ENCODE measurements around the gene MYD88.
"Not testable (repeated sequence)": the region's sequence is repeated elsewhere in the genome, so short reads cannot be mapped to it uniquely, and the experiment has no call there.

MYD88 gene

GRCh38 chr3:38150780-38151528 is 12.5 kb downstream of the MYD88 start:
- TF ChIP-seq GATA1 (IDR thresholded peaks at IDR 0.05; ENCODE audit: low read depth, low read length) (no peak), POLR2A (IDR thresholded peaks at IDR 0.05; ENCODE audit: low read length) (no peak)
- DNase-seq: peak; percentile 40 to 59

GRCh38 chr3:38151667-38152265 is 13.3 kb downstream of the MYD88 start:
- peak; percentile 41 to 60 for DNase-seq

DNA sequence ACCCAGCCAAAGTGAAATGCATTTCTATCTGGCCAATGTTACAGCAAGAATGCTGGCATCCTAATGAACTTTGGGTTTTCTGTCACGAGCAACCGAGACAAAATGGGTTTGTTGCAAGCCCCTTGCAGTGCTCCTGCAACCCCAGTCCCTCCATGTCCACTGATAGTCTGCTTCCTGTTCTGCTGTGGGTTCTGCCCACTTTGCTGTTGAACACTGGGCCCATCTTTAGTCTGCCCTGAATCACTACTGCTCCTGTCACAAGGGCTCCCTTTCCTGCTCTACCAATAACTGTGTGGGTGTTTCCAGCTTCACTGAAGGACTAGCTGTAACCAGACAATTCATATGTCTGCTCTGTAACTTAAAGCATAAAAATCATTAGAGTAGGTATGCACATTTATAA is 14.1 kb downstream of the MYD88 start:
- no peak for TF ChIP-seq GATA1 (IDR thresholded peaks at IDR 0.05; ENCODE audit: low read depth, low read length)
- no peak for TF ChIP-seq POLR2A (IDR thresholded peaks at IDR 0.05; ENCODE audit: low read length)
- DNase-seq: no peak

More at GRCh38 chr3:38151667-38152265, 13.3 kb downstream of the MYD88 start:
- TF ChIP-seq GATA1 (IDR thresholded peaks at IDR 0.05; ENCODE audit: low read depth, low read length) (no peak), POLR2A (IDR thresholded peaks at IDR 0.05; ENCODE audit: low read length) (no peak)

DNA sequence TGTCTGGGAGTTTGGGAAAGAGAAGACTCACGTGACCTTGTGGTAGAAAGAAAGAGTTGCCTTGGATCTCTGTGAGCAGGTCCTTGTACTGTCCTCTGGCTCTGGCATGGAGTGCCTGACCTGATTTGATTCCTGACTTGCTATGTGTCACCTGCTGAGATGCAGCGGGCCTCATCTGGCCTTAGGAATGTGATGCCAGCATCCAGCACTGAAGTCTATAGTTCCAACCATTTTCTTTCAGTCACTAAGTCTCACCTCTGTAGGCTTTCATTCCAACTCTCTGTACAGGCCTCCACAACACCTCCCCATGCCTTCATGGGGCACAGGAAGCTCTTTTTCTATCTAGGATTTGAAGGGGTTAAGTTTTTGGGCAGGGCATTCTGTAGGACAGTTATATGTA is 14.8 kb downstream of the MYD88 start:
- no peak for DNase-seq

DNA sequence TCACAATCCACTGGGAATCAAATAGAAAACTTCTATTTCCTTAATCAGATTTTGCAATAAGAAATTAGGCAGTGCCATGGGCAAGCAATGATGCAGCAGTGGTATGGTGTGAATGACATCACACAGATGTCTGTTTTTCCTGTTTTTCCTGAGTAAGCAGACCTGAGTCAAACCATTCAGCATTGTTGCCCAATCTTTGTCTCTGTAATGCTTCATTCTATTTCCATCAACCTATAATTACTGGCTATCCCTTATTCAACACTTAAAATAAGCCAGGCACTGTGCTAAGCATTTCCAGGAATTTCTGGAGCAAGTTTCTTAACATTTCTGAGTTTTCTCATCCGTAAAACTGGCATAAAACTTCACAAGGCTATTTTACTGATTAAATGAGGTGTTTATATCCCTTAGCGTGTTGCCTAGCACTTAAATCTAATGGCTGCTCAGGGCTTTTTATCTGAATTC is 15.6 kb downstream of the MYD88 start:
- peak in 1 of 2 experiments; percentile 21 for DNase-seq
- TF ChIP-seq POLR2A (IDR thresholded peaks at IDR 0.05; ENCODE audit: low read length) (no peak), GATA1 (IDR thresholded peaks at IDR 0.05; ENCODE audit: low read depth, low read length) (no peak)

More for the DNA sequence above, 14.8 kb downstream of the MYD88 start:
- TF ChIP-seq GATA1 (IDR thresholded peaks at IDR 0.05; ENCODE audit: low read depth, low read length) (no peak), POLR2A (IDR thresholded peaks at IDR 0.05; ENCODE audit: low read length) (no peak)

DNA sequence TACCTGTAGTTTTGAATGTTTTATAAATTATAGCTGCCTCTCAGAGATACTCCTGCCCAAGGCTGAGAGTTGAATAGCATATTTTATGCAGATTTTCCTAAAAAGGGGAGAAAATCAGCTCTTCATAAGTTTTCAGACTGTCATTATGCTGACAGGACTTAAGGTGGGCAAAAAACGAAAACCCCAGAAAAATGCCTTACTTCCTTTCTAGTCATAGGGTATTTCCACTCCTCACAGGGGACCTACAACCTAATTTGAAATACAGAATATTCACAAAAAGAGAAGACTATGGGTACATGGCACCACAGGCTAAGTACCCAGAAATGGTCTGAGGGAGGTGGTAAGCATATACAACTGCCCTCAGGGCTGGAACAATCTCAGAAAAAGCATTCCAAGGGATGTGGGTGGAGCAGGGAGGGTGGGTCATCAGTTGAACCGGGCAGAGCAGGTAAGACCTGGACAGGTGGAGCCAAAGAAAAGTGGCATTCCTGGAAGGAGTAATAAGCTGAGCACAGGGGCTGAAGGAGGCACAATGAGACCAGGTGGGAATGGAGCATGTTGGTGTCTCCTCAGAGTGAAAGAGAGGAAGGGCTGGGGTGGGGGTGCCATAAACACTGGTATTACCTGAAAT is 16.3 kb downstream of the MYD88 start:
- no peak for DNase-seq
- TF ChIP-seq POLR2A (IDR thresholded peaks at IDR 0.05; ENCODE audit: low read length) (no peak), GATA1 (IDR thresholded peaks at IDR 0.05; ENCODE audit: low read depth, low read length) (no peak)

DNA sequence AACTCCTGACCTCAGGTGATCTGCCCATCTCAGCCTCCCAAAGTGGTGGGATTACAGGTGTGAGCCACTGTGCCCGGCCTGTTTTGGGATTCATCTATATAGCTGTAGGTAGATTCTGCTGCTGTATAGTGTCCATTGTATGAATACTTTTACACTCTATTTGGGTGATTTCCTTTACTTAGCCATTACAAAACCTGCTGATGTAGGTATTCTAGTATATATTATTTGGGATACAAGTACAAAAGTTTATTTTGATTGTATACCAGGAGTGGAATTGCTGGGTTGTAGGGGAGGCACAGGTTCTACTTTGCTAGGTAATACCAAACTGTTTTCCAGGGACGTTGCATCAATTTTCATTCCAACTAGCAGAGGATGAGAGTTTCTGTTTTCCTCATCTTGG is 17.4 kb downstream of the MYD88 start:
- no peak for DNase-seq
- TF ChIP-seq POLR2A (IDR thresholded peaks at IDR 0.05; ENCODE audit: low read length): no peak
- no peak for TF ChIP-seq GATA1 (IDR thresholded peaks at IDR 0.05; ENCODE audit: low read depth, low read length)

- TF ChIP-seq POLR2A (IDR thresholded peaks at IDR 0.05; ENCODE audit: low read length): no peak
- no peak for TF ChIP-seq GATA1 (IDR thresholded peaks at IDR 0.05; ENCODE audit: low read depth, low read length)
- no peak for DNase-seq
Observed at GRCh38 chr3:38157117-38157516, 18.7 kb downstream of the MYD88 start.

GRCh38 chr3:38157595-38157994 is 19.1 kb downstream of the MYD88 start:
- TF ChIP-seq GATA1 (IDR thresholded peaks at IDR 0.05; ENCODE audit: low read depth, low read length) (no peak), POLR2A (IDR thresholded peaks at IDR 0.05; ENCODE audit: low read length) (no peak)
- peak in 1 of 2 experiments; percentile 35 for DNase-seq

DNA sequence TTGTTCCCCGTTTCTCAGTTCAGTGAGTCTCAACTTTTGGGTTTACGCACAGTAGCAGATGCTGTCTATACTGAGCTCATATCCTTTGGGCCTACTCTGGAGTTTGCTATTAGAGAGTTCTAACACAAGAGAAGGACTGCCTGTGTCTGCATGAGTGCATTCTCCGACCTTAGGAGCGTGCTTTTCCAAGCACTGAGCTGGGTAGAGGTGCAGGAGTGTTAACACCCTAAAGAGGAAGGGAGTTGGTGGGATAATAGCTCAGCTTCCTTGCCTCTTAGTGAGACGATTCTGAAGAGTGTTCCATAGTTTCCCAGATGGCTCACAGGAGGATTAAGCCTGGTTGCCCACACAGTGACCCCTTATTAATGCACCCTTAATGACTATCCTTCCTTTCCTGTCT is 20.0 kb downstream of the MYD88 start:
- DNase-seq: no peak
- no peak for TF ChIP-seq POLR2A (IDR thresholded peaks at IDR 0.05; ENCODE audit: low read length)
- no peak for TF ChIP-seq GATA1 (IDR thresholded peaks at IDR 0.05; ENCODE audit: low read depth, low read length)

- not testable (repeated sequence) for DNase-seq
Observed at GRCh38 chr3:38160704-38161103, 22.2 kb downstream of the MYD88 start.

DNA sequence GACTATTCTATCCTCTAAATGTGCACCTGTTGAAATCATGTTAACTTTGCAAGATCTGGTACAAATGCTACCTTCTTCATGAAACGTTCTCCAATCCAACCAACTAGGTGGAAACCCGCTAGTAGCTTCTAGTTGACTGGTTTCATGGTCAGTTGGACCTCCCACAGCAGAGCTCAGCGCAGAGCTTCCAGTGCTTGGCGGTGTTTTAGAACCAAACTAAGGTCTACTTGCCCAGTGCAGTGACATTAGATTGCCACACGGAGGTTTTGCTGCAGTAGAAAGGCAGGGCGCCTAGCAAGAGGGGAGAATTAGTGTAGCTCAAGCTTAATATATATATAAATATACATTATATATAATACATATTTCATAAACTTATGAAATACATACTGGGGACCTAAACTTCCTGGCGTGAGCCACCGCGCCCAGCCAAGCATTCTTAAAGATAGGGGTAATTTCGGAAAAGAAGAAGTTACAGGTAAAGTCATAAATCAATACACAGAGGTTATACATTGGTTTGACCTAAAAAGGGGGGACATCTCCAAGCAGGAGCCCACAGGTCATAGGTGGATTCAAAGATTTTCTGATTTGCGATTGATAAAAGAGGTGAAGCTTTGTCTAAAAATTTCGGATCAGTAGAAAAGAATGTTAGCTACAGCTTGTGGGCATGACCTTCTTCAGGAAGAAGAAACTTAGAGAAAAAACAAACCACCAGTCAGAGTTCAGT is 24.8 kb downstream of the MYD88 start:
- TF ChIP-seq GATA1 (IDR thresholded peaks at IDR 0.05; ENCODE audit: low read depth, low read length): no peak
- no peak for TF ChIP-seq POLR2A (IDR thresholded peaks at IDR 0.05; ENCODE audit: low read length)
- peak; percentile 51 to 71 for DNase-seq

- peak in 1 of 2 experiments; percentile 36 for DNase-seq
- TF ChIP-seq POLR2A (IDR thresholded peaks at IDR 0.05; ENCODE audit: low read length): no peak
- no peak for TF ChIP-seq GATA1 (IDR thresholded peaks at IDR 0.05; ENCODE audit: low read depth, low read length)
Observed at GRCh38 chr3:38163841-38164642, 25.6 kb downstream of the MYD88 start.

Data from erythroblast (primary cell).